T-helper 22 cell (primary cell): ENCODE measurements around the gene ANKRD18B.
"Not testable (repeated sequence)": the region's sequence is repeated elsewhere in the genome, so short reads cannot be mapped to it uniquely, and the experiment has no call there.

Source experiments
- DNase-seq: peaks from one replicate; pipeline ENCODE4 v3.0.0-alpha.2; 2020; ENCODE audit warnings: low read depth

The ANKRD18B gene

GRCh38 chr9:33523397-33524305 lies at the start of gene ANKRD18B:
Gene ANKRD18B, plus strand, starts transcription at chr9:33524251. Its CDS starts 239 bp downstream, at chr9:33524490.
- DNase-seq = peak; percentile 7

GRCh38 chr9:33475357-33475756 lies 48.7 kb upstream of the ANKRD18B start:
- no peak for DNase-seq

GRCh38 chr9:33476503-33476902 lies 47.5 kb upstream of the ANKRD18B start:
- DNase-seq = no peak

- no peak for DNase-seq
Observed at GRCh38 chr9:33480106-33480505, 43.9 kb upstream of the ANKRD18B start.

GRCh38 chr9:33480976-33481375 lies 43.1 kb upstream of the ANKRD18B start:
- DNase-seq = no peak

GRCh38 chr9:33485312-33485711 lies 38.7 kb upstream of the ANKRD18B start:
- DNase-seq = not testable (repeated sequence)

- no peak for DNase-seq
Observed at GRCh38 chr9:33489066-33489465, 35.0 kb upstream of the ANKRD18B start.

- not testable (repeated sequence) for DNase-seq
Observed at GRCh38 chr9:33493819-33494218, 30.2 kb upstream of the ANKRD18B start.

GRCh38 chr9:33498387-33498786 lies 25.7 kb upstream of the ANKRD18B start:
- DNase-seq = no peak

GRCh38 chr9:33506626-33507370 lies 17.3 kb upstream of the ANKRD18B start:
- DNase-seq = no peak

- no peak for DNase-seq
Observed at GRCh38 chr9:33510262-33511183, 13.5 kb upstream of the ANKRD18B start.

GRCh38 chr9:33511184-33511517 lies 12.9 kb upstream of the ANKRD18B start:
- DNase-seq = not testable (repeated sequence)

- DNase-seq = not testable (repeated sequence)
Observed at GRCh38 chr9:33512535-33512934, 11.5 kb upstream of the ANKRD18B start.

- DNase-seq = not testable (repeated sequence)
Observed at GRCh38 chr9:33515342-33515995, 8.6 kb upstream of the ANKRD18B start.

GRCh38 chr9:33516397-33516796 lies 7.7 kb upstream of the ANKRD18B start:
- DNase-seq = not testable (repeated sequence)

GRCh38 chr9:33517373-33517772 lies 6.7 kb upstream of the ANKRD18B start:
- DNase-seq = no peak

GRCh38 chr9:33517934-33518577 lies 6.0 kb upstream of the ANKRD18B start:
- DNase-seq = not testable (repeated sequence)

- DNase-seq = not testable (repeated sequence)
Observed at GRCh38 chr9:33521861-33522260, 2.2 kb upstream of the ANKRD18B start.

GRCh38 chr9:33524306-33524947 lies 376 bp downstream of the ANKRD18B start:
- DNase-seq = no peak

- DNase-seq = not testable (repeated sequence)
Observed at GRCh38 chr9:33528069-33528468, 4.0 kb downstream of the ANKRD18B start.
